HepG2 (cell line): ENCODE measurements around the gene GABRR2. TPM values are rescaled to one million over a fixed set of nuclear protein-coding genes. Genes with fewer than 3 reads are reported as not detected.

Experiments used
- ATAC-seq: fragments of 200-7000 bp; cut with Tn5 transposase; 3 replicates; pipeline ENCODE4 v1.9.1; 2020; ENCODE audit warnings: mild to moderate bottlenecking, moderate library complexity
- BruUV-seq: library from RNA; stranded (reverse); fragments of 400-500 nt; replicated peaks from 2 replicates; lab custom pipeline; 2021; lab: Mats Ljungman, UMichigan
- CTCF ChIA-PET: fragments of 300-600 bp; formaldehyde crosslinking; extraction: SDS; loops from one replicate; lab custom pipeline; 2021; ENCODE audit warnings: low total read pairs, inconsistent platforms, low intra/inter-chr PET ratio; lab: Yijun Ruan, JAX
- POLR2A ChIA-PET: fragments of 350-600 bp; sonication (Branson Sonifier 250); formaldehyde crosslinking; loops from one replicate; lab custom pipeline; 2020; ENCODE audit warnings: antibody characterized with exemption, inconsistent platforms; lab: Yijun Ruan, JAX
- DNase-seq: peaks from one replicate; pipeline ENCODE4 v3.0.0-alpha.2; 2015; ENCODE audit warnings: low spot score
- FAIRE-seq: peaks from 3 replicates; lab custom pipeline; 2011; peaks lifted over from hg19 to GRCh38; lab: Jason Lieb, UNC
- H2AFZ ChIP-seq: one replicate; pipeline ENCODE4 v1.6.1; 2011; ENCODE audit warnings: low read length, inconsistent platforms
- H3K27ac ChIP-seq: fragments of 300-600 bp; 3 replicates; pipeline ENCODE4 v1.8.0; 2011; ENCODE audit warnings: mixed run types, mild to moderate bottlenecking, mixed read lengths, low read length, inconsistent platforms; ENCODE audit not compliant: insufficient read depth; ENCODE audit errors: extremely low read length
- H3K27me3 ChIP-seq, 2 experiments: fragments of 200-600 bp in 1 of 2; 2 replicates in 1 of 2; 3 replicates in 1 of 2; pipeline versions ENCODE4 v1.6.0 to v1.8.0; 2011; ENCODE audit warnings: low read length in 2 of 2, mild to moderate bottlenecking in 2 of 2, moderate library complexity in 2 of 2, inconsistent platforms in 1 of 2; ENCODE audit not compliant: insufficient read depth in 2 of 2, control insufficient read depth in 1 of 2
- H3K36me3 ChIP-seq, 2 experiments: fragments of 200-600 bp in 1 of 2; replicated peaks in 1 of 2; 2 replicates in 1 of 2; 3 replicates in 1 of 2; pipeline versions ENCODE4 v1.5.1 to v1.8.0; 2011; ENCODE audit warnings: low read length in 2 of 2, inconsistent platforms in 1 of 2; ENCODE audit not compliant: insufficient read depth in 2 of 2, control insufficient read depth in 1 of 2
- H3K4me1 ChIP-seq: 2 replicates; pipeline ENCODE4 v1.5.1; 2012; ENCODE audit warnings: low read length, inconsistent platforms; ENCODE audit not compliant: insufficient read depth
- H3K4me2 ChIP-seq: 2 replicates; pipeline ENCODE4 v1.6.0; 2011; ENCODE audit warnings: low read depth, low read length, inconsistent platforms
- H3K4me3 ChIP-seq, 3 experiments: fragments of 200-600 bp in 1 of 3; sonication (generic), shearing (Covaris generic) in 1 of 3; replicated peaks in 1 of 3; 2 replicates each; pipeline ENCODE4 v1.5.1; 2011 to 2016; ENCODE audit warnings: low read length in 3 of 3, inconsistent platforms in 2 of 3, low read depth in 2 of 3, mild to moderate bottlenecking in 2 of 3, control low read depth in 1 of 3, mixed read lengths in 1 of 3; ENCODE audit not compliant: insufficient read depth in 1 of 3
- H3K79me2 ChIP-seq: one replicate; pipeline ENCODE4 v1.6.1; 2011; ENCODE audit warnings: low read length, inconsistent platforms; ENCODE audit not compliant: insufficient read depth
- H3K9ac ChIP-seq: 2 replicates; pipeline ENCODE4 v1.6.0; 2011; ENCODE audit warnings: mild to moderate bottlenecking, low read depth, low read length, inconsistent platforms; ENCODE audit not compliant: insufficient read depth
- H3K9me3 ChIP-seq: 2 replicates; pipeline ENCODE4 v1.5.1; 2012; ENCODE audit warnings: mild to moderate bottlenecking, low read length
- H4K20me1 ChIP-seq: 2 replicates; pipeline ENCODE4 v1.6.0; 2011; ENCODE audit warnings: inconsistent platforms, mild to moderate bottlenecking, low read length, moderate library complexity; ENCODE audit not compliant: insufficient read depth
- MIER3 ChIP-seq: IDR thresholded peaks from 2 replicates; pipeline ENCODE4 v1.6.1; 2016; ENCODE audit warnings: missing compliant biosample characterization, borderline replicate concordance
- SMAD1 ChIP-seq: sonication (generic); formaldehyde crosslinking; IDR thresholded peaks from 2 replicates; pipeline ENCODE4 v1.4.0; 2020; ENCODE audit warnings: missing genetic modification reagents, low read depth, mild to moderate bottlenecking, borderline replicate concordance
- WGBS: methylation state at CpG from one replicate; pipeline ENCODE4 v1.1.6; 2017; ENCODE audit warnings: low lambda C conversion rate; 5-methylcytosine and 5-hydroxymethylcytosine counted together
- in situ Hi-C: cut with HindIII; loops from 2 replicates; pipeline ENCODE4 v1.10.0; 2017; ENCODE audit warnings: low pct_unique_long_range_greater_than_20kb; ENCODE audit not compliant: extremely low pct_ligation_motif_present
- intact Hi-C: fragments of 100-400 bp; cut with micrococcal nuclease; formaldehyde crosslinking; loops from one replicate; pipeline ENCODE4 v1.10.0; 2022; ENCODE audit not compliant: unreplicated experiment
- polyA plus RNA-seq, 8 experiments: library from polyadenylated mRNA; depleted of rRNA in 3 of 8; stranded (reverse) in 7 of 8; unstranded in 1 of 8; fragments of >200 nt; fragmentation: Illumina TruSeq in 4 of 8; extraction: Trizol in 4 of 8; gene quantifications; 2 replicates each; pipeline versions ENCODE4 v1.2.1 to v1.2.3, GENCODE V29; 2011 to 2016; ENCODE audit warnings: low read depth in 4 of 8, missing spikeins in 1 of 8, mixed read lengths in 1 of 8; ENCODE audit not compliant: insufficient read depth in 1 of 8
- total RNA-seq, 5 experiments: library from RNA; depleted of rRNA; stranded (reverse); fragments of >200 nt; fragmentation: Illumina TruSeq; extraction: Trizol; gene quantifications; 2 replicates each; pipeline ENCODE4 v1.2.3, GENCODE V29; 2016; ENCODE audit warnings: low read depth in 1 of 5
- TF ChIP-seq, protein P1 (sequence below): sonication (generic); formaldehyde crosslinking; IDR thresholded peaks from 2 replicates; pipeline ENCODE4 v1.4.0; 2020; ENCODE audit warnings: missing genetic modification reagents, mild to moderate bottlenecking, borderline replicate concordance
- TF ChIP-seq, protein P2 (sequence below): sonication (generic); formaldehyde crosslinking; IDR thresholded peaks from 2 replicates; pipeline ENCODE4 v1.5.1; 2020; ENCODE audit warnings: missing genetic modification reagents, mild to moderate bottlenecking, borderline replicate concordance

Gene GABRR2
- total and polyA plus RNA-seq, 2 of the 13 experiments (the other 11 are each of a cell fraction or from before 2014, with no cell fraction given): 0.13 TPM; not detected in 1

DNA sequence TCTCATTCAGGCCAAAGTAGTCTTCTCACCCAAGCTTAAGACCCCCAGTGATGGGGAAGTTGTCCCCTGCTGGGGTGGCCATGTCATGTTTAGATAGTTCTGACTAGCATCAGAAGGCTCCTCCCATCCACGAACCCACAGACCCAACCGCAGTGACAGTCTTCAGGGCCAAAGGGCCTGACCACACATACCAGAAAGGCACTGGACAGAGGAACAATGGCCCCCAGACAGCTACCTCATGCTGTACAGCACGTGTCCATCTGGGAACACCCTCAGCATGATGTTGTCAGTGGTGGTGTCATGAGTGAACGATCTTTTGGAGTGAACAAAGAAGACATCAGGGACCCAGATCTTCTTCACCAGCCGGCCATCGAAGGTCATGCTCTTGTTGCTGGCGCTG, 46.3 kb downstream of the GABRR2 start:
- ChIA-PET CTCF (no interaction called here), POLR2A (no interaction called here)
- H3K4me1 ChIP-seq: no peaks in the 10 kb centered on the region
- H3K27ac ChIP-seq: no peak overlapping the region
- intact Hi-C loops: no loop called here
- H3K79me2 ChIP-seq: no peaks in the 10 kb centered on the region
- no TSS peak for BruUV-seq
- H3K9me3 ChIP-seq: no peaks in the 10 kb centered on the region
- no peak for FAIRE-seq
- H3K27me3 ChIP-seq: peaks cover 1 to 17% of the 10 kb centered on the region in 2 experiments; a peak in 2 of 5 replicates
- H3K9ac ChIP-seq: no peak overlapping the region
- no peak for ATAC-seq
- H3K4me3 ChIP-seq: no peak overlapping the region
- H3K36me3 ChIP-seq: no peaks in the 10 kb centered on the region
- TF ChIP-seq, protein P1, sequence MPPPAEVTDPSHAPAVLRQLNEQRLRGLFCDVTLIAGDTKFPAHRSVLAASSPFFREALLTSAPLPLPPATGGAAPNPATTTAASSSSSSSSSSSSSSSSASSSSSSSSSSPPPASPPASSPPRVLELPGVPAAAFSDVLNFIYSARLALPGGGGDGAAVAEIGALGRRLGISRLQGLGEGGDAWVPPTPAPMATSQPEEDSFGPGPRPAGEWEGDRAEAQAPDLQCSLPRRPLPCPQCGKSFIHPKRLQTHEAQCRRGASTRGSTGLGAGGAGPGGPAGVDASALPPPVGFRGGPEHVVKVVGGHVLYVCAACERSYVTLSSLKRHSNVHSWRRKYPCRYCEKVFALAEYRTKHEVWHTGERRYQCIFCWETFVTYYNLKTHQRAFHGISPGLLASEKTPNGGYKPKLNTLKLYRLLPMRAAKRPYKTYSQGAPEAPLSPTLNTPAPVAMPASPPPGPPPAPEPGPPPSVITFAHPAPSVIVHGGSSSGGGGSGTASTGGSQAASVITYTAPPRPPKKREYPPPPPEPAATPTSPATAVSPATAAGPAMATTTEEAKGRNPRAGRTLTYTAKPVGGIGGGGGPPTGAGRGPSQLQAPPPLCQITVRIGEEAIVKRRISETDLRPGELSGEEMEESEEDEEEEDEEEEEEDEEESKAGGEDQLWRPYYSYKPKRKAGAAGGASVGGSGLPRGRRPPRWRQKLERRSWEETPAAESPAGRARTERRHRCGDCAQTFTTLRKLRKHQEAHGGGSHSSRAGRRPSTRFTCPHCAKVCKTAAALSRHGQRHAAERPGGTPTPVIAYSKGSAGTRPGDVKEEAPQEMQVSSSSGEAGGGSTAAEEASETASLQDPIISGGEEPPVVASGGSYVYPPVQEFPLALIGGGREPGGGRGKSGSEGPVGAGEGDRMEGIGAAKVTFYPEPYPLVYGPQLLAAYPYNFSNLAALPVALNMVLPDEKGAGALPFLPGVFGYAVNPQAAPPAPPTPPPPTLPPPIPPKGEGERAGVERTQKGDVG: no peak
- in situ Hi-C loops: no loop called here
- DNase-seq: no peak
- WGBS: 0% methylated on average over 1 of the region's 7 CpGs
- no peak overlapping the region for H2AFZ ChIP-seq
- H3K4me2 ChIP-seq: no peak overlapping the region
- H4K20me1 ChIP-seq: no peaks in the 10 kb centered on the region

DNA sequence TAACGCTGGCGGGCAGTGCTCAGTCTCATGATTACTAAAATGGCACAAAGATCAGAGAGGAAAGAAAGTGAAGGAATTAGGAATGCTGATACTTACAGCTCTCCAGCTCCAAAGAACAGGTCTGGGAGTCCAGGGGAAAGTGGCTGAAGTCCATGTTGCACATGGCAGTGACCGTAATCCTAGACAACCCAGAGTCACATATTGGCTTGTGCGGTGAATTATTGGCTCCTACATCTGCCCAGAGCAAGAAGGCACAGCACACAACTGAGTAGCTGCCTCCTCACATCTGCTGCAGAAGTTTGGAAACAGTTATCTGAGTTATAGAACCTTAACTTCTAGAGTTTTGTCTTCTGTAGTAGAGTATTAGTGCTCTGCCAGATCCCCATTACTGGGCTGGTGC, 47.2 kb downstream of the GABRR2 start:
- Histone ChIP-seq H3K36me3 (no peaks in the 10 kb centered on the region), H2AFZ (no peak overlapping the region), H3K79me2 (no peaks in the 10 kb centered on the region), H3K4me1 (no peaks in the 10 kb centered on the region), H3K9ac (no peak overlapping the region), H3K27me3 (peaks cover 1 to 13% of the 10 kb centered on the region in 2 experiments; a peak in 2 of 5 replicates), H3K9me3 (no peaks in the 10 kb centered on the region), H4K20me1 (no peaks in the 10 kb centered on the region), H3K27ac (no peak overlapping the region), H3K4me3 (no peak overlapping the region), H3K4me2 (no peak overlapping the region)
- ChIA-PET CTCF (no interaction called here), POLR2A (no interaction called here)
- no peak for TF ChIP-seq SMAD1 (CRISPR knock-in tag)
- TF ChIP-seq, protein P2, sequence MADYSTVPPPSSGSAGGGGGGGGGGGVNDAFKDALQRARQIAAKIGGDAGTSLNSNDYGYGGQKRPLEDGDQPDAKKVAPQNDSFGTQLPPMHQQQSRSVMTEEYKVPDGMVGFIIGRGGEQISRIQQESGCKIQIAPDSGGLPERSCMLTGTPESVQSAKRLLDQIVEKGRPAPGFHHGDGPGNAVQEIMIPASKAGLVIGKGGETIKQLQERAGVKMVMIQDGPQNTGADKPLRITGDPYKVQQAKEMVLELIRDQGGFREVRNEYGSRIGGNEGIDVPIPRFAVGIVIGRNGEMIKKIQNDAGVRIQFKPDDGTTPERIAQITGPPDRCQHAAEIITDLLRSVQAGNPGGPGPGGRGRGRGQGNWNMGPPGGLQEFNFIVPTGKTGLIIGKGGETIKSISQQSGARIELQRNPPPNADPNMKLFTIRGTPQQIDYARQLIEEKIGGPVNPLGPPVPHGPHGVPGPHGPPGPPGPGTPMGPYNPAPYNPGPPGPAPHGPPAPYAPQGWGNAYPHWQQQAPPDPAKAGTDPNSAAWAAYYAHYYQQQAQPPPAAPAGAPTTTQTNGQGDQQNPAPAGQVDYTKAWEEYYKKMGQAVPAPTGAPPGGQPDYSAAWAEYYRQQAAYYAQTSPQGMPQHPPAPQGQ (CRISPR knock-in tag): no peak
- no peak for TF ChIP-seq MIER3 (CRISPR knock-in tag)
- no peak for DNase-seq
- no peak for FAIRE-seq
- BruUV-seq: no TSS peak
- 55% methylated on average over 4 of the region's 4 CpGs for WGBS
- intact Hi-C loops (no loop called here), in situ Hi-C loops (no loop called here)
- no peak for ATAC-seq
